Brain microvascular endothelial cell (primary cell): Measurements from ENCODE around the gene DYNLT2B.
A peak's percentile ranks its signal among the peaks of the same experiment; 100 is the strongest.
"Not testable (repeated sequence)": the region's sequence is repeated elsewhere in the genome, so short reads cannot be mapped to it uniquely, and the experiment has no call there.

Experiments used
- DNase-seq: peaks from one replicate; pipeline ENCODE4 v3.0.0-alpha.2; 2020
- H3K27ac ChIP-seq: fragments of 250-450 bp; sonication (Bioruptor Pico); 2 replicates; pipeline ENCODE4 v1.5.1; 2020; ENCODE audit warnings: mild to moderate bottlenecking, moderate library complexity
- H3K27me3 ChIP-seq: fragments of 250-450 bp; sonication (Bioruptor Pico); replicated peaks from 2 replicates; pipeline ENCODE4 v1.5.1; 2020; ENCODE audit warnings: mild to moderate bottlenecking
- H3K36me3 ChIP-seq: fragments of 250-450 bp; sonication (Bioruptor Pico); replicated peaks from 2 replicates; pipeline ENCODE4 v1.5.1; 2020; ENCODE audit warnings: mild to moderate bottlenecking
- H3K4me3 ChIP-seq: 2 replicates; pipeline ENCODE4 v1.5.1; 2011; ENCODE audit warnings: low read depth, mild to moderate bottlenecking, control low read depth, low read length, moderate library complexity
- CTCF ChIP-seq: IDR thresholded peaks from 2 replicates; pipeline ENCODE4 v1.5.1; 2011; ENCODE audit warnings: low read depth, mild to moderate bottlenecking, moderate library complexity, low read length, control low read depth, inconsistent platforms; ENCODE audit errors: missing control alignments
- in situ Hi-C: cut with HindIII; loops from 2 replicates; pipeline ENCODE4 v1.10.0; 2017; ENCODE audit warnings: low sequenced_read_pairs, low pct_ligation_motif_present

DYNLT2B gene

GRCh38 chr3:196254376-196255283 lies 63.4 kb downstream of the DYNLT2B start:
- in situ Hi-C loops = no loop called here
- H3K36me3 ChIP-seq = peaks cover 34% of the 10 kb centered on the region
- H3K27ac ChIP-seq = no peak overlapping the region
- TF ChIP-seq CTCF = no peak
- H3K4me3 ChIP-seq = no peak overlapping the region
- DNase-seq = no peak
- no peaks in the 10 kb centered on the region for H3K27me3 ChIP-seq

- H3K4me3 ChIP-seq = no peak overlapping the region
- peaks cover 41% of the 10 kb centered on the region for H3K36me3 ChIP-seq
- no peak for DNase-seq
- in situ Hi-C loops = no loop called here
- no peak overlapping the region for H3K27ac ChIP-seq
- no peaks in the 10 kb centered on the region for H3K27me3 ChIP-seq
- no peak for TF ChIP-seq CTCF
Measured at GRCh38 chr3:196251918-196252317, 66.1 kb downstream of the DYNLT2B start.

GRCh38 chr3:196246612-196247308 lies 71.3 kb downstream of the DYNLT2B start:
- H3K27ac ChIP-seq = peak overlapping the region; percentile 60
- DNase-seq = peak; percentile 76
- no peaks in the 10 kb centered on the region for H3K27me3 ChIP-seq
- H3K36me3 ChIP-seq = peaks cover 34% of the 10 kb centered on the region
- TF ChIP-seq CTCF = no peak
- H3K4me3 ChIP-seq = no peak overlapping the region
- in situ Hi-C loops = no loop called here

GRCh38 chr3:196244166-196244565 lies 73.9 kb downstream of the DYNLT2B start:
- H3K4me3 ChIP-seq, H3K27me3 ChIP-seq, DNase-seq, in situ Hi-C loops, H3K27ac ChIP-seq: not testable (repeated sequence)
- H3K36me3 ChIP-seq = peaks cover 48% of the 10 kb centered on the region

- no peak overlapping the region for H3K27ac ChIP-seq
- no peak for DNase-seq
- H3K27me3 ChIP-seq = no peaks in the 10 kb centered on the region
- in situ Hi-C loops = no loop called here
- no peak for TF ChIP-seq CTCF
- no peak overlapping the region for H3K4me3 ChIP-seq
- H3K36me3 ChIP-seq = peaks cover 48% of the 10 kb centered on the region
Measured at GRCh38 chr3:196241704-196242103, 76.3 kb downstream of the DYNLT2B start.
